ENCODE data around the gene PTPRG.

The PTPRG gene

GRCh38 chr3:61986473-61986872 is 425.1 kb downstream of the PTPRG start:
- H3K4me1 Mint-ChIP-seq, result no peaks in the 10 kb centered on the region
- DNase-seq, result no peak
- no peak for ATAC-seq
- H3K4me3 Mint-ChIP-seq, result no peak overlapping the region
- no peak overlapping the region for H3K27ac Mint-ChIP-seq
- H3K36me3 Mint-ChIP-seq (ENCODE audit: low read depth), result no peaks in the 10 kb centered on the region
- H3K27me3 Mint-ChIP-seq, result no peaks in the 10 kb centered on the region
- no peaks in the 10 kb centered on the region for H3K9me3 Mint-ChIP-seq

GRCh38 chr3:61989681-61990080 is 428.3 kb downstream of the PTPRG start:
- Mint-ChIP-seq H3K27me3 (no peaks in the 10 kb centered on the region), H3K9me3 (no peaks in the 10 kb centered on the region), H3K4me3 (no peak overlapping the region), H3K36me3 (ENCODE audit: low read depth) (no peaks in the 10 kb centered on the region), H3K4me1 (no peaks in the 10 kb centered on the region), H3K27ac (no peak overlapping the region)
- no peak for ATAC-seq
- DNase-seq, result no peak

GRCh38 chr3:61990327-61991027 is 429.1 kb downstream of the PTPRG start:
- no peaks in the 10 kb centered on the region for H3K27me3 Mint-ChIP-seq
- H3K27ac Mint-ChIP-seq, result no peak overlapping the region
- H3K4me3 Mint-ChIP-seq, result no peak overlapping the region
- no peaks in the 10 kb centered on the region for H3K4me1 Mint-ChIP-seq
- H3K36me3 Mint-ChIP-seq (ENCODE audit: low read depth), result no peaks in the 10 kb centered on the region
- no peak for ATAC-seq
- no peak for DNase-seq
- H3K9me3 Mint-ChIP-seq, result no peaks in the 10 kb centered on the region

- Mint-ChIP-seq H3K4me3 (no peak overlapping the region), H3K4me1 (no peaks in the 10 kb centered on the region), H3K27me3 (no peaks in the 10 kb centered on the region), H3K27ac (no peak overlapping the region), H3K36me3 (ENCODE audit: low read depth) (no peaks in the 10 kb centered on the region), H3K9me3 (no peaks in the 10 kb centered on the region)
- DNase-seq (no peak), ATAC-seq (no peak)
Observed at GRCh38 chr3:61991706-61992105, 430.3 kb downstream of the PTPRG start.

GRCh38 chr3:61996366-61996765 is 435.0 kb downstream of the PTPRG start:
- H3K36me3 Mint-ChIP-seq (ENCODE audit: low read depth), result no peaks in the 10 kb centered on the region
- H3K27ac Mint-ChIP-seq, result no peak overlapping the region
- no peak overlapping the region for H3K4me3 Mint-ChIP-seq
- no peaks in the 10 kb centered on the region for H3K9me3 Mint-ChIP-seq
- no peaks in the 10 kb centered on the region for H3K27me3 Mint-ChIP-seq
- H3K4me1 Mint-ChIP-seq, result no peaks in the 10 kb centered on the region
- no peak for DNase-seq
- no peak for ATAC-seq

- DNase-seq (no peak), ATAC-seq (no peak)
- Mint-ChIP-seq H3K27me3 (no peaks in the 10 kb centered on the region), H3K9me3 (no peaks in the 10 kb centered on the region), H3K36me3 (ENCODE audit: low read depth) (no peaks in the 10 kb centered on the region), H3K27ac (no peak overlapping the region), H3K4me3 (no peak overlapping the region), H3K4me1 (no peaks in the 10 kb centered on the region)
Observed at GRCh38 chr3:61997101-61997500, 435.7 kb downstream of the PTPRG start.

- H3K9me3 Mint-ChIP-seq, result no peaks in the 10 kb centered on the region
- no peaks in the 10 kb centered on the region for H3K27me3 Mint-ChIP-seq
- ATAC-seq (no peak), DNase-seq (no peak)
- no peak overlapping the region for H3K4me3 Mint-ChIP-seq
- no peaks in the 10 kb centered on the region for H3K36me3 Mint-ChIP-seq (ENCODE audit: low read depth)
- no peak overlapping the region for H3K27ac Mint-ChIP-seq
- no peaks in the 10 kb centered on the region for H3K4me1 Mint-ChIP-seq
Observed at GRCh38 chr3:62003835-62004234, 442.5 kb downstream of the PTPRG start.

- no peak for ATAC-seq
- H3K27me3 Mint-ChIP-seq, result no peaks in the 10 kb centered on the region
- H3K36me3 Mint-ChIP-seq (ENCODE audit: low read depth), result no peaks in the 10 kb centered on the region
- H3K4me3 Mint-ChIP-seq, result no peak overlapping the region
- H3K9me3 Mint-ChIP-seq, result no peaks in the 10 kb centered on the region
- H3K27ac Mint-ChIP-seq, result no peak overlapping the region
- no peak for DNase-seq
- no peaks in the 10 kb centered on the region for H3K4me1 Mint-ChIP-seq
Observed at GRCh38 chr3:62007036-62007435, 445.7 kb downstream of the PTPRG start.

GRCh38 chr3:62010989-62011388 is 449.6 kb downstream of the PTPRG start:
- no peaks in the 10 kb centered on the region for H3K4me1 Mint-ChIP-seq
- H3K27me3 Mint-ChIP-seq, result no peaks in the 10 kb centered on the region
- ATAC-seq (no peak), DNase-seq (no peak)
- H3K36me3 Mint-ChIP-seq (ENCODE audit: low read depth), result no peaks in the 10 kb centered on the region
- no peak overlapping the region for H3K4me3 Mint-ChIP-seq
- no peaks in the 10 kb centered on the region for H3K9me3 Mint-ChIP-seq
- no peak overlapping the region for H3K27ac Mint-ChIP-seq

- Mint-ChIP-seq H3K4me1 (no peaks in the 10 kb centered on the region), H3K4me3 (no peak overlapping the region), H3K27ac (no peak overlapping the region), H3K9me3 (no peaks in the 10 kb centered on the region), H3K27me3 (no peaks in the 10 kb centered on the region), H3K36me3 (ENCODE audit: low read depth) (no peaks in the 10 kb centered on the region)
- DNase-seq (no peak), ATAC-seq (no peak)
Observed at GRCh38 chr3:62011666-62012065, 450.3 kb downstream of the PTPRG start.

GRCh38 chr3:62013951-62014350 is 452.6 kb downstream of the PTPRG start:
- DNase-seq (no peak), ATAC-seq (no peak)
- Mint-ChIP-seq H3K36me3 (ENCODE audit: low read depth) (no peaks in the 10 kb centered on the region), H3K4me3 (no peak overlapping the region), H3K4me1 (no peaks in the 10 kb centered on the region), H3K9me3 (no peaks in the 10 kb centered on the region), H3K27me3 (no peaks in the 10 kb centered on the region), H3K27ac (no peak overlapping the region)

- Mint-ChIP-seq H3K4me1 (no peaks in the 10 kb centered on the region), H3K27me3 (no peaks in the 10 kb centered on the region), H3K27ac (no peak overlapping the region), H3K9me3 (no peaks in the 10 kb centered on the region), H3K4me3 (no peak overlapping the region), H3K36me3 (ENCODE audit: low read depth) (no peaks in the 10 kb centered on the region)
- ATAC-seq (no peak), DNase-seq (no peak)
Observed at GRCh38 chr3:62015111-62015510, 453.7 kb downstream of the PTPRG start.

- ATAC-seq (no peak), DNase-seq (no peak)
- H3K27ac Mint-ChIP-seq, result no peak overlapping the region
- H3K27me3 Mint-ChIP-seq, result no peaks in the 10 kb centered on the region
- no peaks in the 10 kb centered on the region for H3K36me3 Mint-ChIP-seq (ENCODE audit: low read depth)
- H3K4me1 Mint-ChIP-seq, result no peaks in the 10 kb centered on the region
- no peak overlapping the region for H3K4me3 Mint-ChIP-seq
- no peaks in the 10 kb centered on the region for H3K9me3 Mint-ChIP-seq
Observed at GRCh38 chr3:62019906-62020305, 458.5 kb downstream of the PTPRG start.

GRCh38 chr3:62020706-62021105 is 459.3 kb downstream of the PTPRG start:
- no peak for DNase-seq
- no peak overlapping the region for H3K27ac Mint-ChIP-seq
- ATAC-seq, result no peak
- no peak overlapping the region for H3K4me3 Mint-ChIP-seq
- H3K4me1 Mint-ChIP-seq, result no peaks in the 10 kb centered on the region
- H3K27me3 Mint-ChIP-seq, result no peaks in the 10 kb centered on the region
- no peaks in the 10 kb centered on the region for H3K9me3 Mint-ChIP-seq
- H3K36me3 Mint-ChIP-seq (ENCODE audit: low read depth), result no peaks in the 10 kb centered on the region

GRCh38 chr3:62022312-62022711 is 460.9 kb downstream of the PTPRG start:
- Mint-ChIP-seq H3K27ac (no peak overlapping the region), H3K36me3 (ENCODE audit: low read depth) (no peaks in the 10 kb centered on the region), H3K4me1 (no peaks in the 10 kb centered on the region), H3K27me3 (no peaks in the 10 kb centered on the region), H3K9me3 (no peaks in the 10 kb centered on the region), H3K4me3 (no peak overlapping the region)
- ATAC-seq (no peak), DNase-seq (no peak)

GRCh38 chr3:62024882-62025281 is 463.5 kb downstream of the PTPRG start:
- H3K36me3 Mint-ChIP-seq (ENCODE audit: low read depth), result no peaks in the 10 kb centered on the region
- no peak overlapping the region for H3K27ac Mint-ChIP-seq
- no peak overlapping the region for H3K4me3 Mint-ChIP-seq
- no peaks in the 10 kb centered on the region for H3K9me3 Mint-ChIP-seq
- H3K27me3 Mint-ChIP-seq, result no peaks in the 10 kb centered on the region
- no peak for ATAC-seq
- no peak for DNase-seq
- no peaks in the 10 kb centered on the region for H3K4me1 Mint-ChIP-seq

Data from activated naive CD8-positive, alpha-beta T cell treated with anti-CD3 and anti-CD28 coated beads, Interleukin-2, amount 50 U/mL, for 24 hours (primary cell).